Measurements from ENCODE around the gene LGALS3. TPM values are rescaled to one million over a fixed set of nuclear protein-coding genes. Genes with fewer than 3 reads are reported as not detected.
A peak's percentile ranks its signal among the peaks of the same experiment; 100 is the strongest.

Gene LGALS3
- total RNA-seq, 1 donor from 2014 or later = 17.1 TPM

GRCh38 chr14:55136885-55137786, 8.1 kb downstream of the LGALS3 start:
- H3K27ac Mint-ChIP-seq = peak overlapping the region; percentile 41
- peaks cover 5% of the 10 kb centered on the region for H3K4me1 Mint-ChIP-seq
- H3K27me3 Mint-ChIP-seq (ENCODE audit: low read depth) = no peaks in the 10 kb centered on the region
- TF ChIP-seq CTCF (IDR thresholded peaks at IDR 0.05; ENCODE audit: unreplicated experiment) = no peak
- H3K9me3 Mint-ChIP-seq = no peaks in the 10 kb centered on the region
- no peak overlapping the region for H3K4me3 Mint-ChIP-seq
- no peak for DNase-seq (ENCODE audit: low spot score in 2 of 2, unreplicated experiment in 2 of 2)
- H3K36me3 Mint-ChIP-seq = peaks cover 15% of the 10 kb centered on the region

- no peaks in the 10 kb centered on the region for H3K27me3 Mint-ChIP-seq (ENCODE audit: low read depth)
- H3K9me3 Mint-ChIP-seq = no peaks in the 10 kb centered on the region
- H3K36me3 Mint-ChIP-seq = peaks cover 16% of the 10 kb centered on the region
- TF ChIP-seq CTCF (IDR thresholded peaks at IDR 0.05; ENCODE audit: unreplicated experiment) = no peak
- H3K4me1 Mint-ChIP-seq = peaks cover 5% of the 10 kb centered on the region
- H3K4me3 Mint-ChIP-seq = no peak overlapping the region
- DNase-seq (ENCODE audit: low spot score in 2 of 2, unreplicated experiment in 2 of 2) = no peak
- no peak overlapping the region for H3K27ac Mint-ChIP-seq
These were observed 9.0 kb downstream of the LGALS3 start for GRCh38 chr14:55138091-55138490.

- Mint-ChIP-seq H3K9me3 (no peaks in the 10 kb centered on the region), H3K27ac (no peak overlapping the region), H3K4me3 (no peak overlapping the region), H3K27me3 (ENCODE audit: low read depth) (no peaks in the 10 kb centered on the region), H3K4me1 (peaks cover 5% of the 10 kb centered on the region), H3K36me3 (peaks cover 20% of the 10 kb centered on the region)
- DNase-seq (ENCODE audit: low spot score in 2 of 2, unreplicated experiment in 2 of 2) = no peak
- TF ChIP-seq CTCF (IDR thresholded peaks at IDR 0.05; ENCODE audit: unreplicated experiment) = no peak
These were observed 10.1 kb downstream of the LGALS3 start for GRCh38 chr14:55139141-55139540.

GRCh38 chr14:55139696-55140509, 10.9 kb downstream of the LGALS3 start:
- Mint-ChIP-seq H3K27me3 (ENCODE audit: low read depth) (no peaks in the 10 kb centered on the region), H3K4me3 (no peak overlapping the region), H3K36me3 (peaks cover 22% of the 10 kb centered on the region), H3K9me3 (no peaks in the 10 kb centered on the region), H3K4me1 (peaks cover 5% of the 10 kb centered on the region), H3K27ac (no peak overlapping the region)
- no peak for TF ChIP-seq CTCF (IDR thresholded peaks at IDR 0.05; ENCODE audit: unreplicated experiment)
- no peak for DNase-seq (ENCODE audit: low spot score in 2 of 2, unreplicated experiment in 2 of 2)

GRCh38 chr14:55141825-55142224, 12.8 kb downstream of the LGALS3 start:
- Mint-ChIP-seq H3K27me3 (ENCODE audit: low read depth) (no peaks in the 10 kb centered on the region), H3K36me3 (peaks cover 24% of the 10 kb centered on the region), H3K9me3 (no peaks in the 10 kb centered on the region)

More at GRCh38 chr14:55141825-55142224, 12.8 kb downstream of the LGALS3 start:
- DNase-seq (ENCODE audit: low spot score in 2 of 2, unreplicated experiment in 2 of 2) = no peak
- H3K4me1 Mint-ChIP-seq = peaks cover 5% of the 10 kb centered on the region
- no peak for TF ChIP-seq CTCF (IDR thresholded peaks at IDR 0.05; ENCODE audit: unreplicated experiment)
- no peak overlapping the region for H3K27ac Mint-ChIP-seq
- H3K4me3 Mint-ChIP-seq = no peak overlapping the region
